T-helper 17 cell (primary cell): ENCODE data around the gene FOXI1. TPM values are rescaled to one million over a fixed set of nuclear protein-coding genes. Genes with fewer than 3 reads are reported as not detected.
A peak's percentile ranks its signal among the peaks of the same experiment; 100 is the strongest.

Source experiments
- ATAC-seq: fragments of 150-1000 bp; cut with Tn5 transposase; 2 replicates; pipeline ENCODE4 v1.10.0; 2021; ENCODE audit warnings: mild to moderate bottlenecking, moderate library complexity
- DNase-seq, 3 donors: peaks; one replicate each; pipeline versions ENCODE4 v3.0.0 to v3.0.0-alpha.2; 2020 to 2021
- H3K9me3 ChIP-seq: one replicate; pipeline ENCODE4 v1.7.0; 2013; ENCODE audit warnings: low read length, mild to moderate bottlenecking; ENCODE audit not compliant: control insufficient read depth, poor library complexity, severe bottlenecking
- H3K27ac Mint-ChIP-seq: one replicate; pipeline ENCODE4 v1.8.0; 2022; ENCODE audit warnings: mild to moderate bottlenecking, moderate library complexity, mixed read lengths
- H3K27me3 Mint-ChIP-seq: one replicate; pipeline ENCODE4 v1.8.0; 2022; ENCODE audit warnings: mixed read lengths
- H3K36me3 Mint-ChIP-seq: one replicate; pipeline ENCODE4 v1.8.0; 2022; ENCODE audit warnings: low read depth, mixed read lengths
- H3K4me1 Mint-ChIP-seq: one replicate; pipeline ENCODE4 v1.8.0; 2022; ENCODE audit warnings: mild to moderate bottlenecking, mixed read lengths
- H3K4me3 Mint-ChIP-seq: one replicate; pipeline ENCODE4 v1.8.0; 2022; ENCODE audit warnings: mild to moderate bottlenecking, moderate library complexity, mixed read lengths
- total RNA-seq, 4 donors: library from RNA in 2 of 4; stranded (reverse) in 2 of 4; gene quantifications; one replicate each; pipeline ENCODE4 v1.2.3 and lab custom pipeline; 2022 to 2026

FOXI1 gene
- total RNA-seq, 2 donors from 2014 or later = 0.18 TPM; not detected in 1

GRCh38 chr5:170103447-170103846 is 2.2 kb upstream of the FOXI1 start:
- Mint-ChIP-seq H3K36me3 (peaks cover 2% of the 10 kb centered on the region), H3K27ac (peak overlapping the region; percentile 56), H3K27me3 (peaks cover 38% of the 10 kb centered on the region), H3K4me3 (no peak overlapping the region), H3K4me1 (peaks cover 8% of the 10 kb centered on the region)
- ATAC-seq (no peak), DNase-seq (no peak)
- no peaks in the 10 kb centered on the region for H3K9me3 ChIP-seq

GRCh38 chr5:170104299-170104698 is 1.4 kb upstream of the FOXI1 start:
- Mint-ChIP-seq H3K27me3 (peaks cover 40% of the 10 kb centered on the region), H3K4me1 (peaks cover 8% of the 10 kb centered on the region), H3K27ac (peak overlapping the region; percentile 56), H3K4me3 (no peak overlapping the region), H3K36me3 (peaks cover 2% of the 10 kb centered on the region)
- DNase-seq (no peak), ATAC-seq (no peak)
- H3K9me3 ChIP-seq = no peaks in the 10 kb centered on the region

- H3K27ac Mint-ChIP-seq = no peak overlapping the region
- peaks cover 40% of the 10 kb centered on the region for H3K27me3 Mint-ChIP-seq
- DNase-seq (no peak), ATAC-seq (no peak)
- H3K9me3 ChIP-seq = no peaks in the 10 kb centered on the region
- H3K4me3 Mint-ChIP-seq = no peak overlapping the region
- H3K36me3 Mint-ChIP-seq = peaks cover 2% of the 10 kb centered on the region
- H3K4me1 Mint-ChIP-seq = peaks cover 8% of the 10 kb centered on the region
These were observed 987 bp upstream of the FOXI1 start for GRCh38 chr5:170104710-170105109.

GRCh38 chr5:170107674-170108073 is 2.0 kb downstream of the FOXI1 start:
- ATAC-seq = no peak
- Mint-ChIP-seq H3K4me1 (peaks cover 4% of the 10 kb centered on the region), H3K4me3 (no peak overlapping the region), H3K36me3 (peaks cover 2% of the 10 kb centered on the region), H3K27ac (no peak overlapping the region), H3K27me3 (peaks cover 54% of the 10 kb centered on the region)
- no peak for DNase-seq
- no peaks in the 10 kb centered on the region for H3K9me3 ChIP-seq

- no peak for DNase-seq
- peaks cover 4% of the 10 kb centered on the region for H3K4me1 Mint-ChIP-seq
These were observed 2.6 kb downstream of the FOXI1 start for GRCh38 chr5:170108266-170108785.

GRCh38 chr5:170109059-170110031 is 3.6 kb downstream of the FOXI1 start:
- no peak for DNase-seq
- Mint-ChIP-seq H3K27ac (no peak overlapping the region), H3K27me3 (peaks cover 50% of the 10 kb centered on the region), H3K4me3 (no peak overlapping the region), H3K36me3 (peaks cover 2% of the 10 kb centered on the region), H3K4me1 (peaks cover 4% of the 10 kb centered on the region)
- ATAC-seq = no peak
- H3K9me3 ChIP-seq = no peaks in the 10 kb centered on the region

More at GRCh38 chr5:170108266-170108785, 2.6 kb downstream of the FOXI1 start:
- no peak overlapping the region for H3K4me3 Mint-ChIP-seq
- no peak for ATAC-seq
- peaks cover 54% of the 10 kb centered on the region for H3K27me3 Mint-ChIP-seq
- no peaks in the 10 kb centered on the region for H3K9me3 ChIP-seq
- H3K36me3 Mint-ChIP-seq = peaks cover 2% of the 10 kb centered on the region
- H3K27ac Mint-ChIP-seq = no peak overlapping the region

GRCh38 chr5:170110403-170111087 is 4.8 kb downstream of the FOXI1 start:
- no peaks in the 10 kb centered on the region for H3K4me1 Mint-ChIP-seq
- ATAC-seq (no peak), DNase-seq (no peak)
- H3K27ac Mint-ChIP-seq = no peak overlapping the region
- H3K4me3 Mint-ChIP-seq = no peak overlapping the region
- no peaks in the 10 kb centered on the region for H3K36me3 Mint-ChIP-seq
- peaks cover 47% of the 10 kb centered on the region for H3K27me3 Mint-ChIP-seq
- H3K9me3 ChIP-seq = no peaks in the 10 kb centered on the region

- Mint-ChIP-seq H3K4me3 (no peak overlapping the region), H3K4me1 (no peaks in the 10 kb centered on the region), H3K27me3 (peaks cover 44% of the 10 kb centered on the region), H3K27ac (no peak overlapping the region), H3K36me3 (no peaks in the 10 kb centered on the region)
- ATAC-seq (no peak), DNase-seq (no peak)
- no peaks in the 10 kb centered on the region for H3K9me3 ChIP-seq
These were observed 5.5 kb downstream of the FOXI1 start for GRCh38 chr5:170111088-170111785.

- Mint-ChIP-seq H3K36me3 (no peaks in the 10 kb centered on the region), H3K27me3 (peaks cover 40% of the 10 kb centered on the region), H3K27ac (no peak overlapping the region), H3K4me3 (no peak overlapping the region), H3K4me1 (no peaks in the 10 kb centered on the region)
- no peaks in the 10 kb centered on the region for H3K9me3 ChIP-seq
- ATAC-seq (no peak), DNase-seq (no peak)
These were observed 7.3 kb downstream of the FOXI1 start for GRCh38 chr5:170112876-170113521.

- DNase-seq (no peak), ATAC-seq (no peak)
- H3K27ac Mint-ChIP-seq = no peak overlapping the region
- no peaks in the 10 kb centered on the region for H3K4me1 Mint-ChIP-seq
- peaks cover 38% of the 10 kb centered on the region for H3K27me3 Mint-ChIP-seq
- H3K4me3 Mint-ChIP-seq = no peak overlapping the region
- H3K36me3 Mint-ChIP-seq = no peaks in the 10 kb centered on the region
- no peaks in the 10 kb centered on the region for H3K9me3 ChIP-seq
These were observed 7.8 kb downstream of the FOXI1 start for GRCh38 chr5:170113522-170113900.

GRCh38 chr5:170114271-170114670 is 8.6 kb downstream of the FOXI1 start:
- no peaks in the 10 kb centered on the region for H3K9me3 ChIP-seq
- H3K36me3 Mint-ChIP-seq = no peaks in the 10 kb centered on the region
- no peaks in the 10 kb centered on the region for H3K4me1 Mint-ChIP-seq
- no peak for ATAC-seq
- DNase-seq = no peak
- no peak overlapping the region for H3K4me3 Mint-ChIP-seq
- no peak overlapping the region for H3K27ac Mint-ChIP-seq
- peaks cover 44% of the 10 kb centered on the region for H3K27me3 Mint-ChIP-seq

- Mint-ChIP-seq H3K27ac (no peak overlapping the region), H3K27me3 (peaks cover 52% of the 10 kb centered on the region), H3K4me3 (no peak overlapping the region)
These were observed 10.2 kb downstream of the FOXI1 start for GRCh38 chr5:170115925-170116324.

More at GRCh38 chr5:170115925-170116324, 10.2 kb downstream of the FOXI1 start:
- no peaks in the 10 kb centered on the region for H3K4me1 Mint-ChIP-seq
- H3K36me3 Mint-ChIP-seq = peaks cover 3% of the 10 kb centered on the region
- no peaks in the 10 kb centered on the region for H3K9me3 ChIP-seq
- ATAC-seq = no peak
- no peak for DNase-seq
